HG03159 (cell line): ENCODE measurements around the gene CDK6.
A peak's percentile ranks its signal among the peaks of the same experiment; 100 is the strongest.

Source experiments
- ATAC-seq: cut with Tn5 transposase; IDR thresholded peaks from one replicate; pipeline ENCODE4 v1.9.1; 2021; ENCODE audit warnings: mild to moderate bottlenecking, moderate library complexity; ENCODE audit not compliant: unreplicated experiment

CDK6 gene

DNA sequence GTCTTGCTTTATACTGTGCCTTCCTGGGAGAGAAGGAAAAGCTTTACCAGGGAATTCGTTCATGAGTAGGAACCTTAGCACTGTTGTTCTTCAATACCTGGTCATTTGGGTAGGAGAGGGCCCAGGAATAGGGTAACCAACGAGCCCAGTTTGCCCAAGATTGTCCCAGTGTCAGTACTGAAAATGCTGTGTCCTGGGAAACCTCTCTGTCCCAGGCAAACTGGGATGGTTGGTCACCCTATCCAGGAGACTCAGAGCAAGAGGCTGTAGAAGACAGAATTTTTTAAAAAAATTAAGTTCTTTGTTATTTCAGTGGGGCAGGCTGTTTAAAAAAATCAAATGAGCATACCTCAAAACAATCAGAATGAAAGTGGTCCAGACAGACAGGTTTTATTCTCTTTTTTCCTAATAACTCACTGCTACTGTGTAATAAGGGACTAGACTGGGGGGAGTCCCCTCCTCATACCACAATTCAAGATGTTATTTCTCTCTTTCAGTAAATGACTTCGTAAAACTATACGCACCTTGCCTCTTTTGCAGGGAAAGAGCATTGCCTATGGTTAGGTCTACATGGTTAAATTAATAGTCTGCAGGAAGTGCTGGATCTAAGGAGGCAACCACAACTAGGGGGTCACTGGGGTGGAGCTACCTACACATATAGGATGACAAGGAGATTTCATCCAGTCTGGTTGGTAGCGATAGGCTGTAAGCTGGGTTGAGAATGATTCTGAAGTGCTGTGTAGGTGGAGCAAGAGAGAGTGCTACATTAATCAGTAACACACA, 205.1 kb downstream of the CDK6 start:
- ATAC-seq: peak; percentile 70

DNA sequence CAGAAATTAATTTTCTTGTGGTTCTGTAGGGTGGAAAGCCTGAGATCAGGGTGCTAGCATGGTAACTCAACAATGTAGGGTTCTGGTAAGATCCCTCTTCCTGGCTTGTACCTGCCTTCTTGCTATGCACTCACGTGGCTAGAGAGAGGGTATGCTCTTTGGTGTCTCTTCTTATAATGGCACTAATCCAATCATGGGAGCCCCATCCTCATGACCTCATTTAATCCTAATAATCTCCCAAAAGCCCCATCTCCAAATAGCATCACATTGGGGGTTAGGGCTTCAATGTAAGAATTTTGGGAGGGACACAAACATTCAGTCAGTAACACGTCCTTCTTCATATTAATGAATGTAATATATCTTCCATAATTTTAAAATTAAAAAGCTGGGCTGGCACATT, 206.6 kb downstream of the CDK6 start:
- ATAC-seq: no peak

DNA sequence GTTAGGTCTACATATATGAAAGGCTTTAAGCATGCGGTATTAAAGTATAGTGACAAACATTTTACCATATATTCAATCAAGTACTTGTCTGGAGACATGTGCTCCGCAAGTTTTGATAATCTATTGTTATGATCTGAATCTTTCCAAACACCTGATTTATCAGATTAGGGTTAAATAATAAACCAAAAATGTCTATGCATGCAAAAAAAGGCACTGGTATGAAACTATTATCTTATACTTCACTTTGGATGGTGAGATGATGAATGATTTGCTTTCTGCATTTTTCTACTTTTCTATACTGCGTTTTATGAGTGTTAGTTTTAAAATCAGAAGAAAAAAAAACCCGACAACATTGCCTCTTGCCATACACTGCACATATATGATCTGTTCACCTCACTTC, 208.4 kb downstream of the CDK6 start:
- ATAC-seq: no peak

DNA sequence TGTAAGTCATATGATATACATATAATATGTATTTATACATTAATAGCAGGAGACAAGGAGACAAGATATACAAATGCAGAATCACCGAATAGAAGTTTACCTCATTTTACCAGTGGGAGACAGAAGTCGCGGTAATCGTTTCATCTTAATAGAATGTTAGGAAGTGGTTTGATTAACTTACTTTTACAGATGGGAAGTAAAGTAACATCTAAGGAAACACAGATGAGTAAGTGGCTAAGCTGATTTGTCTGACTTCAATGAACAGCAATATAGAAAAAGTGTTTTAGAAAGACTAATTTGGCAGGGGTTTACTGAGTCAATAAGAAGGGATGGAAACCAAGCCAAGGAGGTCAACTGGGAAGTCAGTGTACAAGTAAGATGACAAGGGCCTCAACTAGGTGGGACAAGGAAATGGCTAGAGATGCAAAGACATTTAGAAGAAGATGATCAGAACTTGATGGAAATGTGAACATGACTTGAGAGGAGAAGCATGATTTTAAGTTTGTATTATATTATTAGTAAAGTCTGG, 210.0 kb downstream of the CDK6 start:
- no peak for ATAC-seq

DNA sequence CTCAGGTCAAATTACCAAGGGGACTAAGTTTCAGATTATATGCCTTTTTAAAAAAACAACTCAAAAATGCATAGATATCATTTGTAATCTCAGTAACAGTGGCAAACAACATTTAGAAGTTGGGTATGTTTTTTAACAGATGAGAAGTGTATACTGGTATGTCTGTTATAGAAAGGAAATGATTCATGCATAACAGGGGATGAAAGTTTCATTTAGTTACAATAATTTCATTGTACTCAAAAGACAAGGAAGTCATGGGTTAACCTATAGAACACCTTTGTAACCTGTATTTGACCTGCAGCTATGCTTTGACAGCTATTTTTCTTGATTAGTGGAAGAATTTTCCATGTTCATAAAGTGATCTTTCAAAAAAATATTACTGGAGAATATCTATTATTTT, 210.8 kb downstream of the CDK6 start:
- ATAC-seq: no peak

DNA sequence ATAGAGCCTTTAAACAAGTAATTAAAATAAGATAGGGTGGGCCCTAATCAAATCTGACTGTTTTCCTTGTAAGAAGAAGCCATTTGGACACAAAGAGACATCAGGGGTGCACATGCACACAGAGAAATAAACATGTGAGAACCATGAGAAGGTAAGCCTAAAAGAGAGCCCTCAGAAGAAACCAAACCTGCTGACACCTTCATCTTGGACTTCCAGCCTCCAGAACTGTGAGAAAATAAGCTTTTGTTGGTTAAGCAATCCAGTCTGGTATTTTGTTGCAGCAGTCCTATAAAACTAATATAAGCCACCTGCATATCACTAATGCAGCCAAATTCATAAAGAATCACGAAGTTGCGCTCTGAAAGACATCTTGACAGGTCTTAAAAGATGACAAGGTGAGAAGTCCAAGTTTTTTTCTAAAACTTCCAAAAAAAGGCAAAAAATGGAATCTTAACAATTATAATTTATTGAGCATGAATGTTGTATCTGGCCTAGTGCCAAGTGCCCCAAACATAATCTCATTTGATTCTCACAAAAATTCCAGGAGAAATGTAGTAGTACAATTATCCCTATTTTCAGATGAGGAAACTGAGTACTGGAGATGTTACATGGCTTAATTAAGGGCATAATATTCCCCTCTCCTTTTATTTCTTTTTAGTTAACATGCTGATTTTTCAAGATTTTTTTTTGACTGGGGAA, 211.9 kb downstream of the CDK6 start:
- ATAC-seq: no peak

DNA sequence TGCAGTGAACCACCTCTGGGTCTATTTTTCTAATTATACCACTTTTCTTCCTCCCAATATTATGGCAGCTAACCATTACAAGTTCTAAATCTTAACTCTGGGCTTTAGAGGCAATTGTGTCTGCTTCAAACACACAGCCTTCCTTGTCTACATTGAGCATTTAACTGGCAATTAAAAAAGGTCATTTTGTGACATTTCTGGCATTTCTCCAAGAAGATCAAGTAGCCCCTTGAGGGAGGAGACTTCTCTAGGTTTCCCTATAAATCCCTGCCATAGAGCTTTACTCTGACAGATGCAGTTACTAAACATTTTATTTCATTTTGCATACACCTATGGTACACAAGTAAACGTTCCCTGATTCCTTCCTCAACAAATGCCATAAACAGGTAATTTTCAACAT, 212.8 kb downstream of the CDK6 start:
- ATAC-seq: no peak

DNA sequence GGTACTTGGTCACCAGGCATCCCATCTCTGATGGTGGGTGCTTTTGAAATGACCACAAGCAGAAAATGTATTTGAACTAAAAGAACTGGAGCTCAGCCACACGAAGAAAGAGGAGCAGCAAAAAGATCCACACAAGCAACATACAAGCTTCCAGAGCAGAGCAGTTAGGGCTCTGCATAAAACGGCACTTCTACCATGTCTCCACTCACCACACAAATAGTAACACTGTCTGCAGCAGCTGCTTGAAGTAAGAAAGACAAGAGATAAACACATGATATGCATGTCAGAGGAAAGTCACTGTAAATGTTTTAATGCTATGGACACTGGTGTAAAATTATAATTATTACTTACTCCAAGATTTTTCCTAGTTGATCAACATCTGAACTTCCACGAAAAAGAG, 213.7 kb downstream of the CDK6 start:
- no peak for ATAC-seq

DNA sequence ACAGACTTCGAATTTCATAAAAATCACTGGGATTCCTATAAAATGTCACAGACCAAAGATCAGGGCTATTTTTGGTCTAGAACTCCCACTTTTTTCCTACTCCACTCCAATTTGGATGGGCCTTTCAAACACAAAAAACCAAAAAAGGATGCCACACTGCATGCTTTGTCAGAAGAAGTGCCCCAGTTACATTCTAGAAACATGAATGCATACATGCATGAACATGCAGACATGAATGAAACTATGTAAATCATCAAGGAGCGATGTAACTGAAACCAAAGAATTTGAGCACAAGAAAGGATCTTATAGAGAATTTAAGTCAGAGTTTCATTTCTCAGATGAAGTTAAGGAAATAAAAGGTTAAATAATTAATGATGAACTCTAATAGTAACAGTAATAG, 214.3 kb downstream of the CDK6 start:
- no peak for ATAC-seq

DNA sequence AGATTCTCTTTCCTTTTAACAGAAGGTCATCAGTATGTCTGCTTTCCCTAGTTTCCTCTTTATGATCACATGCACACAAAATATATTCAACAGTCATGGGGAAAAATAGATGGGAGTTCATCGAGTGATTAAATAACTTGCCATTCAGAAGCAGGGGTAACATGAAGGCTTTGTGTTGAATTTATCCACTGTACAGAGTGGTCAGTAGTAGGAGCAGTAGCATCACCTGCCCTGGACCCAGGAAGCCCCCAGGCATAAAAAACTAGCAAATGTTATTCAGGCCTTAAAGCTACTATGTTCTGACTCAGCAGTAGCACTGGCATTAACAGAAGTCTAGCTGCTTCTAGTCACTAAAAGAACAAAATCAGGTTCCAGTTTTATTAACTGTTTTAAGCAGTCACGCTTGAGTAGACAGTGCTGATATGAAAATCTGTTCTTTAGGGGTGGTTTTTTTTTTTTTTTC, 214.8 kb downstream of the CDK6 start:
- no peak for ATAC-seq

DNA sequence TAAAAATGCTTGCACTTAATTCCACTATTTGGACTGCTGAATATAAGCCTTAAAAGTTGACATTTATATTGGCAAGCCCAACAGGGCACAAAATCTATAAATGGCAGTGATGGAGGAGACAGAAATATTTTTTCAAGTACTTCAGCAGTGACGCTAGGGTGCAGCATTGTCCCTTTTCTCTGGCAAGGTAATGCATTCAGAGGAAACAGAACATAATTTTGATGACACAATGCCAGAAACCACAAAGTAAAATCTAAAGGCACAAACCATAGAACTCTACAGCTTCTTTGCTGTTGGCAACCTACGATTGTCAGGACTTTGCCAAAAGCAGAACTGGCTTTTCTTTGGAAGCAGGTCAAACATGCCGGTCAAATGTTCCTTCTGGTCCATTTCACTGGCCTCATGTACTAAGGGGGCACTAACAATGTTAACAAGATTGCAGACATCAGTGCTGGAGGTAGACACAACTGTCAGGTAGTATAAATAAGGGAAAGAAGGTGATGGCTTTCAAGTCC, 215.3 kb downstream of the CDK6 start:
- peak; percentile 57 for ATAC-seq

DNA sequence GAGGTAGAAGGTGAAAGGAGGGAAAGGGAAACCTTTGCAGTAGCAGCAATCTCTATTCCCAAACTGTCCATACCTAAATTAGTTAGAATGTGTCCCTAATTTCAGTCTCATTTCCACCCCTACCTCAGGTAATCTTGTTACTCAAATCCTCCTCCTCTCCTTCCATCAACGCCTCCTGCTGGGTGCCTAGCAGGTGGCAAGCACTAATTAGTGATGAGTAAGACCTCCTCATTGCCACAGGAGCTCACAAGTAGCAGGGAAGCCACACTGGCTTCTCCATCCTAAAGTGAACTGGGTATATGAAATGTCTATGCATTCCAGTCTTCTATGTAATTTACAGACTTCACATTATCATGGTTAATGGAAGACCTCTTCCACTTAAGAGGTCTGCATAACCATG, 220.5 kb downstream of the CDK6 start:
- no peak for ATAC-seq

DNA sequence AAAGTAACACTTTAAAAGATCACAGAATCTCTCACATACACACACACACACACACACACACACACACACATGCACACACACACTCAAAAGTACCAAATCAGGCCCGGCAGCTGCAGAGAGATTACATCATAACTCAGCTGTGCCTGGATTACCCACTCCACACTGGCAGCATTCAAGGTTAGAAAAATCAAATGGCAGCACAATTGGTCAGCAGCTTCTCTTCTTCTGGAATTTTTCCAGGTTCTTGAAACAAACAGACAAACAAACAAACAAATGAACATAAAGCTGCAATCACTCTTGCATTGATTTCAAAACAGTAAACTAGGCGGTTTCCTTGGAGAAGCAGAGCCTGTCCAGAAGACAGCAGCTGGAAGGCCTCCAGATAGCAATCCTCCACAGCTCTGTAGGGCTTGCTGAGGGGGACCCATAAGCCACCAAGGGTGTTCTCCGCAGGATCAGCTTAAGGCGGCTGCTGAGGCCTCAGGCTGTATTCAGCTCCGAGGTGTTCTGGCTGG, 221.7 kb downstream of the CDK6 start:
- no peak for ATAC-seq

DNA sequence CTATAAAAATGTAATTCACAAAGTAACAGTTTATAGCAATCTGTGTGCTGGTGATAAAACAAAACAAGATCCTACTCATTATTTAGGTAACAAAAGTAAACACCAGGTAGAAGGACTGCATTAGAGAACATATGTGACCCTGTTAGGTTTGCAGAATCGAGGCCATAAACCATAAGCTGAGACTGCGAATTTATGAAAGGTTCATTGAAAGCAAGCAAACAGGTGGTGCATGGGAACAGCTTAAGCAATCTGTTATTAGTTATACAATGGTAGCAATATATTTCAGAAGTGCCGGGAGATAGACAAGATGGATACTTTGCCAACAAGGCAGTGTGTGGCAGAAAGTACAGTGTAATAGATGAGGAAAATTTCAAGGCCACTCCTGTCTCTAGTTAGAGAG, 222.7 kb downstream of the CDK6 start:
- no peak for ATAC-seq

DNA sequence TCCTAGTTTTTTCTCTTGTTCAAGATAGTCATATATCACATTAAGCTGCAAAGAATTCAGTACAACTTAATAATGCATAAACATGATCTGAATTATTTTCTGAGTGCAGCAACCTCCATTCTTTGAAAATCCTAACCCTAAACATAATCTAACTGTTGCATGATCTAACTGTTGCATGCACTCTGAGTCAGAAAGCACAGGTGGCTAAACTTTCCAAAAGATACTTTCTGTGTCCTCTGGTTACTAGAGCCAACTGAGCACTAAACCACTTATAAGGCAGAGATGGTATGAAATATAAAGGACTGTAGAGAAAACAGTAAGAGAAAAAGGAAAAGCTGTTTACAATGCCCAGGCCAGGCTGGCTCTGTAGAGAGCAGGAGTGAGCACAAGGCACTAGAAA, 223.2 kb downstream of the CDK6 start:
- ATAC-seq: no peak

DNA sequence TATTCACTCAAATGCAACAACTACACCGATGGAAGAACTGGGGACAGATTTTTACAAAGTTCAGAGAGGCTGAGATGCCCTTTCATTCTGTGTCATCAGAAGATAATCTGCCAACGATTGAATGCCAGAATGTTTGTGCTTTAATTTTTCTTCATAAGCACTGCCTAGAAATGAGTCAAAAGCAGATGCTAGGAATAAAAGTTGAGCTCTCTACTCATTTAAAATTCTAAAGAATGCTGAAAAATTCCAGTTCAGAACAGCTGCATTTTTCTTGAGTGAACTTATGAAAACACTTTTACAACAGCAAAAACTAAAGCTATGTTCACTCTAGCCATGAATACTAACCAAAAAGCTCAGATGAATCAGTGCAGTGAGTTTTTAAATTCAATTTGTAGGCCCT, 223.9 kb downstream of the CDK6 start:
- ATAC-seq: no peak

DNA sequence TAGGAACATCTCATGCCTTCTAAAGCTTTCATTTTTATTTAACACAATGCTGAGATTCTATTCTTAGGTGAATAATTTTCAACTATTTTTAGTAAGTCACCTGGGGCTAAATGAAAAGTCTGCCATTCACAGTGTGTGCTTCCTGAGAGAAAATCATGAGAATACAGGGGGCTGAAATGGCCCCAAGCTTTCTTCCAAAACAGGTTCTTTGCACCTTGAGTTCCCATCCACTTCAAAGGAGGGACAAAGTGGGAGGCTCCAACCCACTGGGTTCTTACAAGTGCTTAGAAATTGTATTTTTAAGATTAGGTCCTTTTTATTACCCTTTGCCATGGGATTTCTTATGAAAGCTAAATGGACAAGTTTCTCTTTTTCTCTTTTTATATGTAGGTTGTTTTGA, 224.6 kb downstream of the CDK6 start:
- ATAC-seq: no peak

DNA sequence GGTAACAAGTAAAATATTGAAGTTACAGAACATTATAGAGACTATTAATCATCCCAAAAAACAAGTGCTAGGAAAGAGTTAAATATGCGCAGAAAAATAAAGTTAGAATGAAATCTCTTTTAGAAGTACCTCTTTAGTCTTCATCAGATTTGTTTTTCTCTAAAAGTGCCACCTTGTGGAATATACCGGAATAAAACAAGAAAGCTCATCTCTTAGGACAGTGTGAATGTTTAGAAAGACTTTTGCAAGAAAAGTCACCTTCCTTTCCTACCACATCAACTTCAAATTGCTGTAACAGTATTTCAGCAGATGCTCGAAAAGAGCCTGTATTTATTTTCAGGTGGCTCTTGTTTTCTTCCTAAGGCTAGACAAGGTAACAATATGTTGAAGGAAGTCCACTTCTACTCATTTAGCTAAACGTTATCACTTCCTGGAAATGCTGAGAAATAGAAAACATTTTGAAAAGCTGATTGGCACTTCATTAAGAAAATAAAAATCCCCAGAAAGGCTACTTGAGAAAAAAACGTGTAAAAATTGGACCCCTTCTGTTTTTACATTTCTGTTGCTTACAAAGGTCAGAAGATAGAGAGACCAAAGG, 226.4 kb downstream of the CDK6 start:
- no peak for ATAC-seq

DNA sequence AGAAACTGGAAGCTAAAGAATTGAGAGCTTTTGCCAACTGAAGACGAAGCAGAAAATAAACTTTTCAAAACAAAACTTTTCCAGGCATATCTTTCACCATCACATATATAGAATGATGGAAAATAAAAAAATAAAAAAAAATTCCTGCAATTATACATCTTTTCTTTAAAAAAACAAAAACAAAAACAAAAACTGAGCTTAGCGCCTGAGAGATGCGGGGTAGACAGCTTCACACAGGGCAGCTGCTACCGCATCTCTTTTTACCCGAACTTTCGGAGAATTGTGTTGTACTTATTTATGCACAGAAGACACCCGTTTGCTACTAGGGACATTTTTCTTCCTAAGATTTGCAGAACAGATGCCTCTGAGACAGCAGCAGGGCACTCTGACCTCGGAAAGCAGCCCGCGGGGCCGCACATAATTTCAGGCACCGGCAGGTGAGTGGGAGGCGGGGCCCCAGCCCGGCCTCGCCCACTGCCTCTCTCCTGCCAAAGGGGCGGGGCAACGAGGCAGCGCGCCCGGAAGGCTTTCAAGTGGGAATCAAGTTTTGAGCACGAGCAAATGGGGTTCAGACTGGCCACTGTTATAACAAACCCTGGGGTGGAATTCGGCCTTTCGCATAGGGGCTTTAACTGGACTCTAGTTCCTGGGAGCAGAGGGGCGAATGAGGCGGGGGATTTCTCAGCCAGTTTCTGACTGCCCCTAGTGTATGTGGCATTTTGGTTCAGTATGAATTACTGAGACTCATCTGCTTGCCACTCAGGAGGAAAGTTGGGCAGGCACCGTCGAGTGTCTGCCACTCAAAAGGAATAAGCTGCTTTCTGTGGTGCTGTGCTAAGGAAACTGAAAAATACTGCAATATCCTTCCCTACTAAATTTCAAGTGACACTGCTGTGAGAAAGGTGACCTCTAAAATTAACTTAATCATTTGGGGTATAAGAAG, 227.7 kb downstream of the CDK6 start:
- ATAC-seq: no peak

DNA sequence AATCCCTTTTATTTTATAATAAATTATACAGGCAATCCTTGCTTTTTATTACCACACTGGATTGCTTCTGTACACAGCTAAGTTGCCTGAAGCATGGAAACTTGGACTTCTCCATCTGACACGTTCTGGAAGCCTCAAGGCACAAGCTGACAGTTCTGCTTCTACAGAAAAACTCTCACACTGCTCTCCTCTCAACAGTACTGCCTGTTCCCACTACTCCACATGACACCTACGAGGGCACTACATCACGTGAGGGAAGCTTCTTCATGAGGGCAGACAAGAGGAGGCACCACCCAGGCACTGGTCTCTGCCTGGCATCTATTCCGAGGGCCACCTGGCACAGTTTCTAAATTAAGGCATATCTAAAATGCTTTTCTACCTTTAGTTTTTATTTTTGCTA, 229.4 kb downstream of the CDK6 start:
- no peak for ATAC-seq
